ENCODE results near the gene ILDR1.

The ILDR1 gene

GRCh38 chr3:121994551-121994950 lies 27.5 kb downstream of the ILDR1 start:
- no peak for TF ChIP-seq POLR2A (IDR thresholded peaks at IDR 0.05; ENCODE audit: low read length)
- no peak for TF ChIP-seq GATA1 (IDR thresholded peaks at IDR 0.05; ENCODE audit: low read depth, low read length)
- no peak for DNase-seq

DNA sequence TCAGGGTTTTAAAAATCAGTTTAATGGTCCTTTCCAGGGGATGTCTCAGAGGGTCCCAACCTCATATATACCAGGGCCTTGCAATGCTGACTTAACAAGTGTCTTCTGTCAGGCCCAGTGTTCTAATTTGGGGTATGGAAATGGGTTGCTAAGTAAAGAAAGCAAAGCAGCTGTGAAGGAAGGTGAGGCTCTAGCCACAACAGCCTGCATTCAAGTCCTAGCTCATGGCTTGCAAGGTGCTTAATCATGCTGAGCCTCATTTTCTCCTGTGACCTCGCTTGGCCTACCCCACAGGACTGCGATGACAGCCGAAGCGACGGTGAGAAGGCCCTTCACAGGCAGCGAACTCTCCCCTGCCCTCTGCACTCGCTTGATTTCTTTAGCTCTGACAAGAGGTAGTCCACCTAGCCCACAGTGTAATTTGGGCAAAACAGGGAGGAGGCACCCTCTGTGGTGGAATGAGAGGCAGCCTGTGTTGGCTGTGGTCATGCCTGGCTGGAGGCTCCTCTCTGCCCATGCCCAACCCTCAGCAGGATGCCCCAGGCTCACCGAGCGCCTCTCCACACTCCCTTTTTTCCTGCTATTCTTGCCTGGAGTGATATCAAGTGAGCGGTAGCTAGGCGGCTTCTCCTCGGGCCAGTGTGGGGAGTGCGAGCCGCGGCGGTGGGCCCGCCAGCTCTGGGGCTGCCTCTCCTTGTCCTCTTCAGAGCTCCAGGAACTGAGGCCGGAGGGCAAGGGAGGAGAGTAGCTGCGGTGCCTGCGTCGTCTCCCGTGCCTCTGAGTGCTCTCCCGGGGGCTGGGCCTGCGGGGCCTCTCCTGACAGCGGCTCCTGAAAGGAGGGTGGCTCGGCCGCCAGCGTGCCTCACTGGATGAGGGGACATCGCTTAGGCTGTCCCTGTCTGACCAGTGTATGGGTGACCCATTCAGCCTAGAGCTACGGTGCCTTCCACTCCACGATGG lies 29.2 kb downstream of the ILDR1 start:
- DNase-seq, result no peak
- TF ChIP-seq POLR2A (IDR thresholded peaks at IDR 0.05; ENCODE audit: low read length) (no peak), GATA1 (IDR thresholded peaks at IDR 0.05; ENCODE audit: low read depth, low read length) (no peak)

DNA sequence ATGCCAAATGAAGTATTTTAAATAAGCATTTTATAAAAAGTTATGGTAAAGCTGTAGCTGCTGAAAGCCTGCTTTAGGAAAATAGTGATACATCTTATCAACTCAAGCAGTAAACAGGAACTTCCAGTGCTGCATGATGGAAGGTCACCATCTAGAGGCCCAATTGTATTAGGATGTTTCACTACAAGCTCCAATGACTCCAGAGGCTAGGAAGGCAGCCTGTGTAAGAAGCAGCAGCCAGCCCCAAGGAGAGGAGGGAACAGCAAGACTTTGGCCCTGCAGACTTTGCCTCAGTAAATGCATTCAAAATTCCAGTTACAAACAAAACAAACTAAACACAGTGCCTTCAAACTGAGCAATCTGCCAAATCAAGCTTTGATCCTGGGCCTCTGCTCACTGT lies 32.1 kb downstream of the ILDR1 start:
- DNase-seq, result no peak
- no peak for TF ChIP-seq POLR2A (IDR thresholded peaks at IDR 0.05; ENCODE audit: low read length)
- no peak for TF ChIP-seq GATA1 (IDR thresholded peaks at IDR 0.05; ENCODE audit: low read depth, low read length)

DNA sequence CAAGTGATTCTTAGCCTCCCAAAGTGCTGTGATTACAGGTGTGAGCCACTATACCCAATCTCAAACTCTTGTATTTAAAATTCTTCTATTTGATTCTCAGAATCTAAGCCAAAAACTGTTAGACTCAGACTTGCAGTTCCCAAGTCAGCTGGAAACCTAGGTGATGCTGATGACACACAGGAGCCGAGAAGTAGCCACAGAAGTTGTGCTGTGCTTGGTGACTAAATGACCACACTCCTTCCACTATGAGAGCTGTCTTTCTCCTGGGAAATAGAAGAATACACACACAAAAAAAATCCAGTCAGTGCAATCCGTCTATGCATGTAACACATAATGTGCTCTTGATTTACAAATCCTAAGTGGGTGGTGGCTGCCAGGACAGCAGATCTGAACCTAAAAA lies 33.9 kb downstream of the ILDR1 start:
- DNase-seq, result no peak
- TF ChIP-seq GATA1 (IDR thresholded peaks at IDR 0.05; ENCODE audit: low read depth, low read length) (no peak), POLR2A (IDR thresholded peaks at IDR 0.05; ENCODE audit: low read length) (no peak)

DNA sequence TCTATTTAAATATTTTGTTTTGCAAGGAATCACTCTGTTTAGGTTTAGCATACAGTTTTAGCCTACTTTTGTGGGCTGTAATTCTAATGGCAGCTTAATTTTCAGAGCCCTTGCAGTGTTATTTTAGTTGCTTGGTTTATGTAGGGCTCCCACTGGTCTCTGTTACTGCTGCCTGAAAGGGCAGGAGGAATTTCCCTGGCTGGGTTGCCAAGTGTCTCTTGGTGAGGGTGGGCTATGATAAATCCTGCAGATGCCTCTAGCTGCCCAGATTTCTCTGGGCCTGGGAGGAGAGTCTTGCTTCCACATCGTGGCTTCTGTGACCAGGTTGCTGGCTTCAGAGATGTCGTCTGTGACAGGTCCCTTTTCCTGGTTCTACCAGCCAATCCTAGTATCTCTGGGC lies 36.2 kb downstream of the ILDR1 start:
- DNase-seq, result no peak
- TF ChIP-seq GATA1 (IDR thresholded peaks at IDR 0.05; ENCODE audit: low read depth, low read length) (no peak), POLR2A (IDR thresholded peaks at IDR 0.05; ENCODE audit: low read length) (no peak)

GRCh38 chr3:121981473-121981872 lies 40.6 kb downstream of the ILDR1 start:
- TF ChIP-seq POLR2A (IDR thresholded peaks at IDR 0.05; ENCODE audit: low read length) (no peak), GATA1 (IDR thresholded peaks at IDR 0.05; ENCODE audit: low read depth, low read length) (no peak)

DNA sequence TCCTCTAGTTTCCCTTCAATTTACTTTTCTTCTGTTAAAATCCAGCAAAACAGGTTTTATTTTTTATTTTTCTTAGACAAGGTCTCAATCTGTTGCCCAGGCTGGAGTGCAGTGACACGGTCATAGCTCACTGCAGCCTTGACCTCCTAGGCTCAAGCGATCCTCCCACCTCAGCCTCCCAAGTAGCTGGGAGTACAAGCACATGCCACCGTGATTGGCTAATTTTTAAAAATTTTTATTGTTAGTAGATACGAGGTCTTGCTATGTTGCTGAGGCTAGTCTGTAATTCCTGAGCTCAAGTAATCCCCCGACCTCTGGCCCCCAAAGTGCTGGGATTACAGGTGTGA lies 41.6 kb downstream of the ILDR1 start:
- no peak for DNase-seq
- TF ChIP-seq GATA1 (IDR thresholded peaks at IDR 0.05; ENCODE audit: low read depth, low read length) (no peak), POLR2A (IDR thresholded peaks at IDR 0.05; ENCODE audit: low read length) (no peak)

More at GRCh38 chr3:121981473-121981872, 40.6 kb downstream of the ILDR1 start:
- DNase-seq, result no peak

DNA sequence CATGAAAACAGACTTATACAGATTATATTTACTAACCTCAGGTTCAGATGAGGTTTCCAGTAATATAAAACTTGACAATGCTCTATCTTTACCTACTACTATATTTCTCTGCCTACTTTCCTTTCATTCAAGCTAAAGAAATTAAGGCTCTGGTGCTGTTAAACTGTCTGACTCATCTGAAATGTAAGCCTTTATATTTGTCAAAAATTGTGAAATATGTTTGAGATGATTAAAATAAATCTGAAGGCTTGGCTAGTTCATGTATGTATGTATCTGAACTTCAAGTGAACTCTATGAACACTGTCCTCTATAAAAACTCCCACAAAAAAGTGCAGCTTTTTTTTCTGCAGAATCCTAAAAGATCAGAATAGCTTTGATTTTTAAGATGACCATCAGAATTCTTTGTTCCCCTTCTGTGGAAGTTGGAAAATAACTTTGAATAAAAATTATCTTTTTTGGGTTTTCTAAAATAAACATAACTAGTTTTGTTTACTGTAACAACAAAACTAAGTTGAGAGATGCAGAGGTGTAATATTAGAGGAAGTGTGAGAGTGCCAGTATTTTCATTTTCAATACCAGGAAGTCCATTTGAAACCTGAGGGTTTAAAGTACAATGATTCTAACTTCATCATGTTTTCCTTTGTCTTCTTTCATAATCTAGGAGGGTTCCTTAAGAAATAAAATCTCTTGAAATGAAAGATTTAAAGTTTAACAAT lies 42.2 kb downstream of the ILDR1 start:
- DNase-seq, result no peak
- TF ChIP-seq GATA1 (IDR thresholded peaks at IDR 0.05; ENCODE audit: low read depth, low read length), result no peak

- TF ChIP-seq GATA1 (IDR thresholded peaks at IDR 0.05; ENCODE audit: low read depth, low read length) (no peak), POLR2A (IDR thresholded peaks at IDR 0.05; ENCODE audit: low read length) (no peak)
- DNase-seq, result no peak
These were observed 42.8 kb downstream of the ILDR1 start for GRCh38 chr3:121979246-121979645.

DNA sequence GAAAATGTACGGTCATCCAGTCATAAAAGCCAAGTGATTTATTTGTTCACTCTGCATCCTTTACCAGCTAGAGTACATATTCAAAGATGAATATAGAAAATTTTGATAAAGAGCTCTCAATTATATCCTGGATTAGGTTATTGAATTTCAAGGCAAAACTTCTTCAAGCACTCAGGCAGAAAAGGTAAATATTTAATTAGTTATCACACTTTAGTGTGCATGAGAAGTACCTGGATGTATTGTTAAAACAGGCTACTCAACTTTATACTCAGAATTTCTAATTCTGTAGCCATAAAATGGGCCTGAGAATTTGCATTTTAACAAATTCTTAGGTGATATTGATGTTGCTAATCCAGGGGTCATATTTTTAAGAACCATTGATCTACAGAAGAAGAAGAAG lies 45.3 kb downstream of the ILDR1 start:
- TF ChIP-seq POLR2A (IDR thresholded peaks at IDR 0.05; ENCODE audit: low read length) (no peak), GATA1 (IDR thresholded peaks at IDR 0.05; ENCODE audit: low read depth, low read length) (no peak)
- no peak for DNase-seq

- TF ChIP-seq POLR2A (IDR thresholded peaks at IDR 0.05; ENCODE audit: low read length) (no peak), GATA1 (IDR thresholded peaks at IDR 0.05; ENCODE audit: low read depth, low read length) (no peak)
- DNase-seq, result no peak
These were observed 46.2 kb downstream of the ILDR1 start for GRCh38 chr3:121975702-121976302.

DNA sequence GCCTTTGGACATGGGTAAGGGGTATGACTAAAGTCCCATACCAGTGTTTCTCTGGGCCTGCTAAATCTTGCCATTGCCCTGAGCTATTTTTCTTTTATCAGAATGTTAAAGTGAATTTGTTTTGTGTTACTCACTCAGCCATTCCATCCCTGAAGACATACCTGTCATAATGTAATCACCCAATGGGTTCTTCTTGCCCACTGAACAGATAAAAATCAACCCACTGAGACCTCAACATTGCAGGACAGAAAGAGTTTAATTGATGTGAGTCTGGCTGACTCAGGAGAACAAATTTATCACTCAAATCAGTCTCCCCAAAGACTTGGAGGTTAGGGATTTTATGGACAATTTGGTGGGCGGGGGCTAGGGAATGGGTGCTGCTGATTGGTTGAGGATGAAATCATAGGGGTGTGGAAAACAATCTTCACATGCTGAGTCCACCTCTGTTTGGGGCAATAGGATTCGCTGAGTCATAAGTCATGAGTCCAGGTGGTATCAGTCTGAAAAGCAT lies 47.4 kb downstream of the ILDR1 start:
- TF ChIP-seq GATA1 (IDR thresholded peaks at IDR 0.05; ENCODE audit: low read depth, low read length) (no peak), POLR2A (IDR thresholded peaks at IDR 0.05; ENCODE audit: low read length) (no peak)
- DNase-seq, result no peak

DNA sequence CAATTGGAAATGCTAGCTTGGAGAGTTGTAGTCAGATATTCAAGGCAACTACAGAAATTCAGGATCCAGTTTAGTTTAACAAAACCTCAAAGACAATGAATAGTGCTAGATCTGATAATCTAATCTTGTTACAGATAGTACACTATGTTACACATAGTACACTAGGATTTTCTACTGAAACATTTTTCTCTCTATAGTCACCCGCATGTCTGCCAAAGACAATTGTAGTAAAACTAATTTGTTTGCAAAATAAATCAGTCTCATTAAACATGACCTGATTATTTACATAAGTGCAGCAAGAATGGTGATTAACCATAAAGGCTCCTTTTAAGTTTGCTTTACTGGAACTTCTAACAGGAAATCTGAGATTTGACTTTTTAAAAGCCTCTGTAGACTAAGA lies 52.0 kb downstream of the ILDR1 start:
- TF ChIP-seq POLR2A (IDR thresholded peaks at IDR 0.05; ENCODE audit: low read length) (no peak), GATA1 (IDR thresholded peaks at IDR 0.05; ENCODE audit: low read depth, low read length) (no peak)
- DNase-seq, result no peak

DNA sequence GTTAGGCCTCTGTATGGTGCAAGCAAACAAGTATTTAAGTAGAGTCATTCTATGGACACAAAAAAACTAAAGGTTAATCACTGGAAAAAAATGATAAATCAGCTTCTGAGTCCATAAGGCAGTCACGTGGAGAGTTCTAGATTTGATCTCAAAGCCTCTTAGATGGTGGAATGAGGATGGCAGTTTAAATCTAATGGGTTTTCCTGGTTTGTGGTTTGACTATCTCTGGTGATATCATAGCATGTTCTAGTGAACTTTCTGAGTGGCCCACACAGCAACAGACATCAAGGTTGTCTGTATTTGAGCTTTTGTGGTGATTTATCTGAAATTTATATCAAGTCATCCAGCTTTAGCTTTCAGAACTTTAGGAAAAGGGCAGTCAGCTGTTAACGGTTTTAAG lies 52.4 kb downstream of the ILDR1 start:
- TF ChIP-seq POLR2A (IDR thresholded peaks at IDR 0.05; ENCODE audit: low read length) (no peak), GATA1 (IDR thresholded peaks at IDR 0.05; ENCODE audit: low read depth, low read length) (no peak)
- no peak for DNase-seq
